Measurements from ENCODE around the gene CALHM3.

Gene CALHM3

DNA sequence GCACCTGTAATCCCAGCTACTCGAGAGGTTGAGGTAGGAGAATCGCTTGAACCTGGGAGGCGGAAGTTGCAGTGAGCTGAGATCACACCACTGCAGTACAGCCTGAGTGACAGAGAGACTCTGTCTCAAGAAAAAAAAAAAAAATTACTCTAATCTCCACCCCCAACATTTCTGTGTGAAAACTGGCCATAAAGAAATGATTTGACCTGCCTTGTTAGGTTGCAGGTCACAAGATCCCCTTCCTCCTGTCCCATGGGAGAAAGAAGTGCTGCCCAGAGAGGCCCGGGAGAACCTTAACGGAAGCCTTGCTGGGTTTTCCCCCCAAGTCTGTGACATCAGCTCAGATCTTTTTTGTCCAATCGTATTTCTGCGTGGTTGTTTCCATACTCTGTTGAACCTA, 11.6 kb downstream of the CALHM3 start (continued):
- TF ChIP-seq ZNF70 (CRISPR knock-in tag; IDR thresholded peaks at IDR 0.05): no peak

DNA sequence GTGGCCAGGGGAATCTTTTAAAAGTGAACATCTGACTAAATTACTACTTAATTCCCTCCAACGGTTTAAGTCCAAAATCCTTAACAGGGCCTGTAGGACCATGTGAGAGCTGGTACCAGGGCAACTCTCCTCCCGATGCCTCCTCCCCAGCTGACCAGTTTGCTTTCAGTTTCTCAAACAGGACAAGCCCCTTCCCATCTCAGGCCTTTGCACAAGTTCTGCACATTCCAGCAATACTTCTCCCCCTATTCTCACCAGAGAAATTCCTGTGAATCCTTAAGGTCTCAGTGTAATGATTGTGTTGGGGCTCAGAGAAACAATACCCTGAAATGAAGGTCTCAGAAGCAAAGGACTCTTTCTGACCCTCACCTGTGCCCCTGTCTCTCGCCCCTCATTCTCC, 12.3 kb downstream of the CALHM3 start:
- no peak for ATAC-seq
- no peak for TF ChIP-seq ZFP3 (CRISPR knock-in tag; IDR thresholded peaks at IDR 0.05)
- TF ChIP-seq ZNF70 (CRISPR knock-in tag; IDR thresholded peaks at IDR 0.05): no peak
- no peak for TF ChIP-seq ESRRG (CRISPR knock-in tag; IDR thresholded peaks at IDR 0.05)
- TF ChIP-seq CSDC2 (CRISPR knock-in tag; IDR thresholded peaks at IDR 0.05): no peak

DNA sequence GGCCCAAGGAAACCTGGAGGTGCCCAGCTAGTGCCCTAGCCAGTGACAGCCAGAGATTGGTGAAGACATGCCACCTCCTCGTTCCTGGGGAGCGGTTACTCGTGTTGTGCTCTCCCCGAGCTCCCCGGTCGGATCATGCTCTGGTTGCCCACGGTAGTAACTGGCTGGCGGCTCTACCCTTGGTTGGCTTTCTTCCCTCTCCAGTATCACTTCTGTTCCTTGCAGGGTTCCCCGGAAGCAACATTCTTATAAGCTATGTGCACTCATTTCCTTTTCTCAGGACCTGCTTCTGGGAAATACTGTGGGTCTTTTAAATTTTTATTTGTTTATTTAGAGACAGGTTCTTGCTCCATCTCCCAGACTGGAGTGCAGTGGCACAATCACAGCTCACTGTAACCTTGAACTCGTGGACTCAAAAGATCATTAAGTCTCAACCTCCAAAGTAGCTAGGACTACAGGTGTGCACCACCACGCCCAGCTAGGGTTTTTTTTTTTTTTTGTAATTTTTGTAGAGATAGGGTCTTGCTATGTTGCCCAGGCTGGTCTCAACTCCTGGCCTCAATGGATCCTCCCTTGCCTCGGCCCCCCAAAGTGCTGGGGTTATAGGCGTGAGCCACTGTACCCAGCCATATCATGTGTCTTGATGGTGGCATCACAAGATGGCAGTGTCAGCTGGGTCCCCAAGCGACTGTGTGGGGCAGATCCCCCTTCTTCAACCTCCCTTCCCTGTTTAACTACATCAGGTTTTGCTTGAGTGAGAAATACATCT, 13.4 kb downstream of the CALHM3 start:
- TF ChIP-seq ZNF565 (CRISPR knock-in tag; conservative IDR thresholded peaks at IDR 0.05; ENCODE audit: low read depth): no peak
- no peak for TF ChIP-seq ARNTL (CRISPR knock-in tag; IDR thresholded peaks at IDR 0.05; ENCODE audit: borderline replicate concordance, low read depth)
- TF ChIP-seq, protein P1, sequence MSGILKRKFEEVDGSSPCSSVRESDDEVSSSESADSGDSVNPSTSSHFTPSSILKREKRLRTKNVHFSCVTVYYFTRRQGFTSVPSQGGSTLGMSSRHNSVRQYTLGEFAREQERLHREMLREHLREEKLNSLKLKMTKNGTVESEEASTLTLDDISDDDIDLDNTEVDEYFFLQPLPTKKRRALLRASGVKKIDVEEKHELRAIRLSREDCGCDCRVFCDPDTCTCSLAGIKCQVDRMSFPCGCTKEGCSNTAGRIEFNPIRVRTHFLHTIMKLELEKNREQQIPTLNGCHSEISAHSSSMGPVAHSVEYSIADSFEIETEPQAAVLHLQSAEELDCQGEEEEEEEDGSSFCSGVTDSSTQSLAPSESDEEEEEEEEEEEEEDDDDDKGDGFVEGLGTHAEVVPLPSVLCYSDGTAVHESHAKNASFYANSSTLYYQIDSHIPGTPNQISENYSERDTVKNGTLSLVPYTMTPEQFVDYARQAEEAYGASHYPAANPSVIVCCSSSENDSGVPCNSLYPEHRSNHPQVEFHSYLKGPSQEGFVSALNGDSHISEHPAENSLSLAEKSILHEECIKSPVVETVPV (CRISPR knock-in tag; IDR thresholded peaks at IDR 0.05): no peak
- TF ChIP-seq CSDC2 (CRISPR knock-in tag; IDR thresholded peaks at IDR 0.05): no peak
- no peak for TF ChIP-seq TOX (CRISPR knock-in tag; IDR thresholded peaks at IDR 0.05; ENCODE audit: borderline replicate concordance)
- ATAC-seq: no peak

DNA sequence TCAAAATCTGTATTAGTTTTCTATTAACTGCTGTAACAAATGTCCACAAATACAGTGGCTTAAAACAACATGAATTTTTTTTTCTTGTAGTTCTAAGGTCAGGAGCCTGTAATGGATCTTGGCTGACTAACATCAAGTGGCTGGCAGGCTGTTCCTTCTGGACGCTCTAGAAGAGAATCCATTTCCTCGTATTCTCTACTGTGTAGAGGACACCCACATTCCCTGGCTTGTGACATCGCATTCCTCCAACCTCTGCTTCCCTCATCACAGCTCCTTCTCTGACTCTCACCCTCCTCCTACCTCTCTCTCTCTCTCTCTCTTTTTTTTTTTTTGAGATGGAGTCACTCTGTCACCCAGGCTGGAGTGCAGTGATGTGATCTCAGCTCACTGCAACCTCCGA, 15.5 kb downstream of the CALHM3 start:
- ATAC-seq: no peak
- TF ChIP-seq SNAI2 (CRISPR knock-in tag; IDR thresholded peaks at IDR 0.05): no peak
- no peak for TF ChIP-seq TCF4 (CRISPR knock-in tag; IDR thresholded peaks at IDR 0.05; ENCODE audit: borderline replicate concordance)
- no peak for TF ChIP-seq RARB (CRISPR knock-in tag; IDR thresholded peaks at IDR 0.05)
- TF ChIP-seq ARNTL (CRISPR knock-in tag; IDR thresholded peaks at IDR 0.05; ENCODE audit: borderline replicate concordance, low read depth): no peak
- TF ChIP-seq GLIS3 (CRISPR knock-in tag; IDR thresholded peaks at IDR 0.05): no peak
- no peak for TF ChIP-seq ESRRG (CRISPR knock-in tag; IDR thresholded peaks at IDR 0.05)
- TF ChIP-seq ZNF565 (CRISPR knock-in tag; conservative IDR thresholded peaks at IDR 0.05; ENCODE audit: low read depth): no peak
- no peak for TF ChIP-seq ZFP3 (CRISPR knock-in tag; IDR thresholded peaks at IDR 0.05)
- TF ChIP-seq CSDC2 (CRISPR knock-in tag; IDR thresholded peaks at IDR 0.05): no peak
- TF ChIP-seq, protein P2, sequence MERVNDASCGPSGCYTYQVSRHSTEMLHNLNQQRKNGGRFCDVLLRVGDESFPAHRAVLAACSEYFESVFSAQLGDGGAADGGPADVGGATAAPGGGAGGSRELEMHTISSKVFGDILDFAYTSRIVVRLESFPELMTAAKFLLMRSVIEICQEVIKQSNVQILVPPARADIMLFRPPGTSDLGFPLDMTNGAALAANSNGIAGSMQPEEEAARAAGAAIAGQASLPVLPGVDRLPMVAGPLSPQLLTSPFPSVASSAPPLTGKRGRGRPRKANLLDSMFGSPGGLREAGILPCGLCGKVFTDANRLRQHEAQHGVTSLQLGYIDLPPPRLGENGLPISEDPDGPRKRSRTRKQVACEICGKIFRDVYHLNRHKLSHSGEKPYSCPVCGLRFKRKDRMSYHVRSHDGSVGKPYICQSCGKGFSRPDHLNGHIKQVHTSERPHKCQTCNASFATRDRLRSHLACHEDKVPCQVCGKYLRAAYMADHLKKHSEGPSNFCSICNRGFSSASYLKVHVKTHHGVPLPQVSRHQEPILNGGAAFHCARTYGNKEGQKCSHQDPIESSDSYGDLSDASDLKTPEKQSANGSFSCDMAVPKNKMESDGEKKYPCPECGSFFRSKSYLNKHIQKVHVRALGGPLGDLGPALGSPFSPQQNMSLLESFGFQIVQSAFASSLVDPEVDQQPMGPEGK (CRISPR knock-in tag; IDR thresholded peaks at IDR 0.05; ENCODE audit: borderline replicate concordance): no peak
- TF ChIP-seq, protein P3, sequence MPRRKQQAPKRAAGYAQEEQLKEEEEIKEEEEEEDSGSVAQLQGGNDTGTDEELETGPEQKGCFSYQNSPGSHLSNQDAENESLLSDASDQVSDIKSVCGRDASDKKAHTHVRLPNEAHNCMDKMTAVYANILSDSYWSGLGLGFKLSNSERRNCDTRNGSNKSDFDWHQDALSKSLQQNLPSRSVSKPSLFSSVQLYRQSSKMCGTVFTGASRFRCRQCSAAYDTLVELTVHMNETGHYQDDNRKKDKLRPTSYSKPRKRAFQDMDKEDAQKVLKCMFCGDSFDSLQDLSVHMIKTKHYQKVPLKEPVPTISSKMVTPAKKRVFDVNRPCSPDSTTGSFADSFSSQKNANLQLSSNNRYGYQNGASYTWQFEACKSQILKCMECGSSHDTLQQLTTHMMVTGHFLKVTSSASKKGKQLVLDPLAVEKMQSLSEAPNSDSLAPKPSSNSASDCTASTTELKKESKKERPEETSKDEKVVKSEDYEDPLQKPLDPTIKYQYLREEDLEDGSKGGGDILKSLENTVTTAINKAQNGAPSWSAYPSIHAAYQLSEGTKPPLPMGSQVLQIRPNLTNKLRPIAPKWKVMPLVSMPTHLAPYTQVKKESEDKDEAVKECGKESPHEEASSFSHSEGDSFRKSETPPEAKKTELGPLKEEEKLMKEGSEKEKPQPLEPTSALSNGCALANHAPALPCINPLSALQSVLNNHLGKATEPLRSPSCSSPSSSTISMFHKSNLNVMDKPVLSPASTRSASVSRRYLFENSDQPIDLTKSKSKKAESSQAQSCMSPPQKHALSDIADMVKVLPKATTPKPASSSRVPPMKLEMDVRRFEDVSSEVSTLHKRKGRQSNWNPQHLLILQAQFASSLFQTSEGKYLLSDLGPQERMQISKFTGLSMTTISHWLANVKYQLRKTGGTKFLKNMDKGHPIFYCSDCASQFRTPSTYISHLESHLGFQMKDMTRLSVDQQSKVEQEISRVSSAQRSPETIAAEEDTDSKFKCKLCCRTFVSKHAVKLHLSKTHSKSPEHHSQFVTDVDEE (CRISPR knock-in tag; IDR thresholded peaks at IDR 0.05): no peak
- TF ChIP-seq, protein P1 (CRISPR knock-in tag; IDR thresholded peaks at IDR 0.05): no peak
- no peak for TF ChIP-seq OSR1 (CRISPR knock-in tag; IDR thresholded peaks at IDR 0.05)
- TF ChIP-seq, protein P4, sequence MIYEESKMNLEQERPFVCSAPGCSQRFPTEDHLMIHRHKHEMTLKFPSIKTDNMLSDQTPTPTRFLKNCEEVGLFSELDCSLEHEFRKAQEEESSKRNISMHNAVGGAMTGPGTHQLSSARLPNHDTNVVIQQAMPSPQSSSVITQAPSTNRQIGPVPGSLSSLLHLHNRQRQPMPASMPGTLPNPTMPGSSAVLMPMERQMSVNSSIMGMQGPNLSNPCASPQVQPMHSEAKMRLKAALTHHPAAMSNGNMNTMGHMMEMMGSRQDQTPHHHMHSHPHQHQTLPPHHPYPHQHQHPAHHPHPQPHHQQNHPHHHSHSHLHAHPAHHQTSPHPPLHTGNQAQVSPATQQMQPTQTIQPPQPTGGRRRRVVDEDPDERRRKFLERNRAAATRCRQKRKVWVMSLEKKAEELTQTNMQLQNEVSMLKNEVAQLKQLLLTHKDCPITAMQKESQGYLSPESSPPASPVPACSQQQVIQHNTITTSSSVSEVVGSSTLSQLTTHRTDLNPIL (CRISPR knock-in tag; IDR thresholded peaks at IDR 0.05; ENCODE audit: low read depth): no peak
- TF ChIP-seq, protein P5, sequence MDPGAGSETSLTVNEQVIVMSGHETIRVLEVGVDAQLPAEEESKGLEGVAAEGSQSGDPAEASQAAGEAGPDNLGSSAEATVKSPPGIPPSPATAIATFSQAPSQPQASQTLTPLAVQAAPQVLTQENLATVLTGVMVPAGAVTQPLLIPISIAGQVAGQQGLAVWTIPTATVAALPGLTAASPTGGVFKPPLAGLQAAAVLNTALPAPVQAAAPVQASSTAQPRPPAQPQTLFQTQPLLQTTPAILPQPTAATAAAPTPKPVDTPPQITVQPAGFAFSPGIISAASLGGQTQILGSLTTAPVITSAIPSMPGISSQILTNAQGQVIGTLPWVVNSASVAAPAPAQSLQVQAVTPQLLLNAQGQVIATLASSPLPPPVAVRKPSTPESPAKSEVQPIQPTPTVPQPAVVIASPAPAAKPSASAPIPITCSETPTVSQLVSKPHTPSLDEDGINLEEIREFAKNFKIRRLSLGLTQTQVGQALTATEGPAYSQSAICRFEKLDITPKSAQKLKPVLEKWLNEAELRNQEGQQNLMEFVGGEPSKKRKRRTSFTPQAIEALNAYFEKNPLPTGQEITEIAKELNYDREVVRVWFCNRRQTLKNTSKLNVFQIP (CRISPR knock-in tag; IDR thresholded peaks at IDR 0.05; ENCODE audit: borderline replicate concordance, low read depth): no peak
- TF ChIP-seq BACH2 (CRISPR knock-in tag; IDR thresholded peaks at IDR 0.05; ENCODE audit: borderline replicate concordance): no peak
